ENCODE data around the gene TIE1. TPM values are rescaled to one million over a fixed set of nuclear protein-coding genes. Genes with fewer than 3 reads are reported as not detected.

Gene TIE1
- total and polyA plus RNA-seq, 9 of the 15 experiments (the other 6 are each of a cell fraction or from before 2014, with no cell fraction given), result 0.07 to 0.49 (median 0.14) TPM; not detected in 4

GRCh38 chr1:43367904-43368645, 67.3 kb downstream of the TIE1 start, which contains the start of gene ELOVL1 (continued):
- TF ChIP-seq MXD1 (CRISPR knock-in tag; IDR thresholded peaks at IDR 0.05; ENCODE audit: borderline replicate concordance, poor library complexity, severe bottlenecking) (no peak), ARHGAP35 (IDR thresholded peaks at IDR 0.05; ENCODE audit: partially characterized antibody) (no peak), ZNF324 (CRISPR knock-in tag; IDR thresholded peaks at IDR 0.05) (no peak), TOE1 (IDR thresholded peaks at IDR 0.05; ENCODE audit: borderline replicate concordance) (peak; percentile 73), TOE1 (CRISPR knock-in tag; IDR thresholded peaks at IDR 0.05; ENCODE audit: borderline replicate concordance, low read depth) (0 out of 2 replicates have a peak, but pooled peaks have one; percentile 75), ZFPM2 (CRISPR knock-in tag; IDR thresholded peaks at IDR 0.05) (no peak), ZNF280A (IDR thresholded peaks at IDR 0.05; ENCODE audit: low read depth, partially characterized antibody) (no peak), ZNF785 (CRISPR knock-in tag; IDR thresholded peaks at IDR 0.05) (no peak), RUNX1 (IDR thresholded peaks at IDR 0.05; ENCODE audit: low read depth) (no peak), ZNF41 (CRISPR knock-in tag; conservative IDR thresholded peaks at IDR 0.05) (no peak), ZFP1 (CRISPR knock-in tag; IDR thresholded peaks at IDR 0.05) (no peak), RCOR1 (IDR thresholded peaks at IDR 0.05; ENCODE audit: borderline replicate concordance in 1 of 2, low read depth in 2 of 2, low read length in 2 of 2) (peak in 1 of 2 experiments; percentile 54; a peak in 1 of 4 replicates), PTRF (tag; IDR thresholded peaks at IDR 0.05) (no peak), FOXJ2 (tag; IDR thresholded peaks at IDR 0.05) (no peak), RBM34 (IDR thresholded peaks at IDR 0.05; ENCODE audit: borderline replicate concordance, insufficient read depth, low read length) (no peak), NFATC3 (IDR thresholded peaks at IDR 0.05) (no peak), IRF1 (CRISPR knock-in tag; IDR thresholded peaks at IDR 0.05; ENCODE audit: borderline replicate concordance) (no peak), MITF (IDR thresholded peaks at IDR 0.05) (no peak), SOX6 (IDR thresholded peaks at IDR 0.05) (peak; percentile 62; the same call in 1 of the 2 replicates), CTCF (IDR thresholded peaks at IDR 0.05 in 2 of 3, conservative IDR thresholded peaks at IDR 0.05 in 1 of 3; ENCODE audit: insufficient read depth in 2 of 3, low read depth in 1 of 3, low read length in 3 of 3) (peak; percentile 57 to 65 (median 60); a peak in 5 of 6 replicates), PTBP1 (IDR thresholded peaks at IDR 0.05; ENCODE audit: low read depth, low read length) (no peak)
